ENCODE results near the gene HERC4.

GRCh38 chr10:68047554-68048327 is 27.3 kb downstream of the HERC4 start:
- TF ChIP-seq CTCF (IDR thresholded peaks at IDR 0.05; ENCODE audit: extremely low read depth in 1 of 2, insufficient read depth in 1 of 2, low read depth in 1 of 2, low read length in 2 of 2) (no peak), EZH2 (IDR thresholded peaks at IDR 0.05; ENCODE audit: borderline replicate concordance, low read depth, low read length, severe bottlenecking) (no peak), POLR2A (IDR thresholded peaks at IDR 0.05; ENCODE audit: low read depth, low read length) (no peak), GATA2 (IDR thresholded peaks at IDR 0.05; ENCODE audit: insufficient read depth, insufficient read length, low read depth, low read length) (no peak), POLR2AphosphoS5 (IDR thresholded peaks at IDR 0.05; ENCODE audit: insufficient read depth, low read depth, low read length) (no peak), JUN (IDR thresholded peaks at IDR 0.05; ENCODE audit: borderline replicate concordance, insufficient read depth, insufficient read length, low read depth) (no peak), MAX (IDR thresholded peaks at IDR 0.05; ENCODE audit: insufficient read depth, insufficient read length) (no peak), MYC (IDR thresholded peaks at IDR 0.05; ENCODE audit: low read depth, low read length) (no peak), FOS (IDR thresholded peaks at IDR 0.05; ENCODE audit: borderline replicate concordance, insufficient read depth, low read length) (no peak)

Data from endothelial cell of umbilical vein (primary cell).